ENCODE measurements around the gene CYTIP.

GRCh38 chr2:157386247-157386646 is 57.6 kb downstream of the CYTIP start:
- TF ChIP-seq CTCF (IDR thresholded peaks at IDR 0.05) (no peak), POLR2A (IDR thresholded peaks at IDR 0.05) (no peak)

Data from thyroid gland (tissue), 4 donors.